Neural cell (in vitro differentiated cells): ENCODE results near the gene JPT1. TPM values are rescaled to one million over a fixed set of nuclear protein-coding genes. Genes with fewer than 3 reads are reported as not detected.

ENCODE experiments used
- H2AFZ ChIP-seq: fragments of 200-600, 300-800 bp; sonication (generic), shearing (Covaris generic); 2 replicates; pipeline ENCODE4 v1.6.0; 2014; ENCODE audit warnings: low read depth, mild to moderate bottlenecking, antibody characterized with exemption, low read length, moderate library complexity
- H3F3A ChIP-seq: fragments of 200-600 bp; shearing (Covaris generic); 2 replicates; pipeline ENCODE4 v1.6.1; 2016; ENCODE audit warnings: mild to moderate bottlenecking, moderate library complexity, mixed read lengths, antibody characterized with exemption, low read length; ENCODE audit not compliant: insufficient read depth, poor library complexity, severe bottlenecking
- H3K27ac ChIP-seq: fragments of 200-600, 300-800 bp; sonication (generic), shearing (Covaris generic); 2 replicates; pipeline ENCODE4 v1.5.1; 2014; ENCODE audit warnings: mild to moderate bottlenecking, low read length, moderate library complexity
- H3K27me3 ChIP-seq: fragments of 300-800, 200-600 bp; sonication (generic), shearing (Covaris generic); 2 replicates; pipeline ENCODE4 v1.6.0; 2014; ENCODE audit warnings: mild to moderate bottlenecking, low read depth, low read length, moderate library complexity; ENCODE audit not compliant: insufficient read depth
- H3K36me3 ChIP-seq: fragments of 300-800, 200-600 bp; sonication (generic), shearing (Covaris generic); 2 replicates; pipeline ENCODE4 v1.5.1; 2014; ENCODE audit warnings: mild to moderate bottlenecking, antibody characterized with exemption, low read length, moderate library complexity; ENCODE audit not compliant: insufficient read depth
- H3K4me2 ChIP-seq: fragments of 300-800, 200-600 bp; sonication (generic), shearing (Covaris generic); 2 replicates; pipeline ENCODE4 v1.6.0; 2014; ENCODE audit warnings: mild to moderate bottlenecking, low read length
- H3K4me3 ChIP-seq: fragments of 300-800, 200-600 bp; sonication (generic), shearing (Covaris generic); 2 replicates; pipeline ENCODE4 v1.5.1; 2014; ENCODE audit warnings: mild to moderate bottlenecking, low read length, moderate library complexity
- H3K79me2 ChIP-seq: fragments of 200-600 bp; shearing (Covaris generic); replicated peaks from 2 replicates; pipeline ENCODE4 v1.6.0; 2014; ENCODE audit warnings: mild to moderate bottlenecking, low read length, moderate library complexity; ENCODE audit not compliant: insufficient read depth
- H3K9ac ChIP-seq: fragments of 300-800, 200-600 bp; sonication (generic), shearing (Covaris generic); 2 replicates; pipeline ENCODE4 v1.6.1; 2016; ENCODE audit warnings: mild to moderate bottlenecking, low read length, mixed read lengths
- H3K9me2 ChIP-seq: fragments of 200-600 bp; shearing (Covaris generic); 2 replicates; pipeline ENCODE4 v1.6.1; 2016; ENCODE audit warnings: mild to moderate bottlenecking, low read length, mixed read lengths; ENCODE audit not compliant: insufficient read depth
- H3K9me3 ChIP-seq: fragments of 200-600, 300-800 bp; sonication (generic), shearing (Covaris generic); 2 replicates; pipeline ENCODE4 v1.6.1; 2016; ENCODE audit warnings: mild to moderate bottlenecking, mixed run types, low read length, moderate library complexity, mixed read lengths
- H4K20me1 ChIP-seq: fragments of 200-600 bp; shearing (Covaris generic); 2 replicates; pipeline ENCODE4 v1.6.1; 2016; ENCODE audit warnings: mild to moderate bottlenecking, mixed run types; ENCODE audit not compliant: insufficient read depth
- CTCF ChIP-seq: fragments of 450-650 bp; IDR thresholded peaks from 2 replicates; pipeline ENCODE4 v1.5.1; 2014; ENCODE audit warnings: antibody characterized with exemption, mild to moderate bottlenecking, moderate library complexity; ENCODE audit not compliant: poor library complexity, severe bottlenecking
- EP300 ChIP-seq: fragments of 450-650 bp; conservative IDR thresholded peaks from 2 replicates; pipeline ENCODE4 v1.6.1; 2014; ENCODE audit warnings: antibody characterized with exemption, mild to moderate bottlenecking, moderate library complexity; ENCODE audit not compliant: poor library complexity, severe bottlenecking
- EZH2 ChIP-seq: fragments of 200-600, 300-800 bp; shearing (Covaris generic), sonication (generic); IDR thresholded peaks from 2 replicates; pipeline ENCODE4 v1.6.1; 2014; ENCODE audit warnings: antibody characterized with exemption, low read length, borderline replicate concordance, mild to moderate bottlenecking; ENCODE audit not compliant: insufficient read depth, poor library complexity, severe bottlenecking
- MXI1 ChIP-seq: fragments of 450-650 bp; conservative IDR thresholded peaks from 2 replicates; pipeline ENCODE4 v1.6.1; 2014; ENCODE audit warnings: antibody characterized with exemption, mild to moderate bottlenecking; ENCODE audit not compliant: poor library complexity, severe bottlenecking
- POLR2AphosphoS5 ChIP-seq: IDR thresholded peaks from 2 replicates; pipeline ENCODE4 v1.6.1; 2012
- RAD21 ChIP-seq: fragments of 450-650 bp; conservative IDR thresholded peaks from 2 replicates; pipeline ENCODE4 v1.6.1; 2014; ENCODE audit warnings: antibody characterized with exemption, mild to moderate bottlenecking, moderate library complexity
- SMC3 ChIP-seq: fragments of 450-650 bp; conservative IDR thresholded peaks from 2 replicates; pipeline ENCODE4 v1.6.1; 2014; ENCODE audit warnings: antibody characterized with exemption, mild to moderate bottlenecking, moderate library complexity; ENCODE audit not compliant: poor library complexity
- TAF1 ChIP-seq: IDR thresholded peaks from 2 replicates; pipeline ENCODE4 v1.6.1; 2012; ENCODE audit warnings: low read depth
- polyA plus RNA-seq: library from polyadenylated mRNA; depleted of rRNA; stranded (reverse); fragments of >200 nt; gene quantifications from 2 replicates; pipeline ENCODE4 v1.2.3, GENCODE V29; 2014
- TF ChIP-seq, protein P1 (sequence below): IDR thresholded peaks from 2 replicates; pipeline ENCODE4 v1.6.1; 2012; ENCODE audit warnings: borderline replicate concordance

JPT1 gene
- polyA plus RNA-seq, 1 donor from 2014 or later = 1,721 TPM

GRCh38 chr17:75116737-75117136 lies 37.6 kb downstream of the JPT1 start:
- TF ChIP-seq EP300 (no peak), EZH2 (no peak), SMC3 (no peak), TAF1 (no peak), MXI1 (no peak), POLR2AphosphoS5 (no peak), CTCF (no peak), RAD21 (no peak)
- TF ChIP-seq, protein P1, sequence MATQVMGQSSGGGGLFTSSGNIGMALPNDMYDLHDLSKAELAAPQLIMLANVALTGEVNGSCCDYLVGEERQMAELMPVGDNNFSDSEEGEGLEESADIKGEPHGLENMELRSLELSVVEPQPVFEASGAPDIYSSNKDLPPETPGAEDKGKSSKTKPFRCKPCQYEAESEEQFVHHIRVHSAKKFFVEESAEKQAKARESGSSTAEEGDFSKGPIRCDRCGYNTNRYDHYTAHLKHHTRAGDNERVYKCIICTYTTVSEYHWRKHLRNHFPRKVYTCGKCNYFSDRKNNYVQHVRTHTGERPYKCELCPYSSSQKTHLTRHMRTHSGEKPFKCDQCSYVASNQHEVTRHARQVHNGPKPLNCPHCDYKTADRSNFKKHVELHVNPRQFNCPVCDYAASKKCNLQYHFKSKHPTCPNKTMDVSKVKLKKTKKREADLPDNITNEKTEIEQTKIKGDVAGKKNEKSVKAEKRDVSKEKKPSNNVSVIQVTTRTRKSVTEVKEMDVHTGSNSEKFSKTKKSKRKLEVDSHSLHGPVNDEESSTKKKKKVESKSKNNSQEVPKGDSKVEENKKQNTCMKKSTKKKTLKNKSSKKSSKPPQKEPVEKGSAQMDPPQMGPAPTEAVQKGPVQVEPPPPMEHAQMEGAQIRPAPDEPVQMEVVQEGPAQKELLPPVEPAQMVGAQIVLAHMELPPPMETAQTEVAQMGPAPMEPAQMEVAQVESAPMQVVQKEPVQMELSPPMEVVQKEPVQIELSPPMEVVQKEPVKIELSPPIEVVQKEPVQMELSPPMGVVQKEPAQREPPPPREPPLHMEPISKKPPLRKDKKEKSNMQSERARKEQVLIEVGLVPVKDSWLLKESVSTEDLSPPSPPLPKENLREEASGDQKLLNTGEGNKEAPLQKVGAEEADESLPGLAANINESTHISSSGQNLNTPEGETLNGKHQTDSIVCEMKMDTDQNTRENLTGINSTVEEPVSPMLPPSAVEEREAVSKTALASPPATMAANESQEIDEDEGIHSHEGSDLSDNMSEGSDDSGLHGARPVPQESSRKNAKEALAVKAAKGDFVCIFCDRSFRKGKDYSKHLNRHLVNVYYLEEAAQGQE = no peak
- H3K9ac ChIP-seq = no peak overlapping the region
- no peak overlapping the region for H3K27ac ChIP-seq

DNA sequence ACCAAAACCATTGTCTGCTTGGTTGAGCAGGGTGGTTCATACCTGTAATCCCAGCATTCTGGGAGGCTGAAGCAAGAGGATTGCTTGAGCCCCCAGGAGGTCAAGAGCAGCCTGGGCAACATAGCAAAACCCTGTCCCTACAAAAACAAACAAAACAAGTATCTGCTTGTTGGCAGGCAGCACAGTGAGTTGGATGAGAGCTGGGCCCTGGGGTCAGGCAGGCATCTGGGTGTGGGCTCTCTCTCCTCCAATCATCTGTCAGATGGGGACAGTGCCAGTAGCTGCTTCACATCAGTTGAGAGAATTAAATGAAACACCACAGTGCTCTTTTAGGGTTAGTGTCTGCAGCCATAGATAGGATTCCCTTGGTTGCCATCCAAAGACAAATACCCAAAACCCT lies 38.8 kb downstream of the JPT1 start:
- Histone ChIP-seq H3F3A (no peaks in the 10 kb centered on the region), H4K20me1 (no peaks in the 10 kb centered on the region), H3K27ac (no peak overlapping the region), H3K9me2 (no peaks in the 10 kb centered on the region), H2AFZ (no peak overlapping the region), H3K27me3 (no peaks in the 10 kb centered on the region), H3K4me3 (no peak overlapping the region), H3K4me2 (no peak overlapping the region), H3K9me3 (no peaks in the 10 kb centered on the region), H3K79me2 (peaks cover 7% of the 10 kb centered on the region), H3K36me3 (no peaks in the 10 kb centered on the region), H3K9ac (no peak overlapping the region)
- TF ChIP-seq POLR2AphosphoS5 = no peak

More at GRCh38 chr17:75116737-75117136, 37.6 kb downstream of the JPT1 start:
- Histone ChIP-seq H3K4me2 (no peak overlapping the region), H3K9me2 (no peaks in the 10 kb centered on the region), H3K4me3 (no peak overlapping the region), H3K36me3 (no peaks in the 10 kb centered on the region), H3K79me2 (peaks cover 3% of the 10 kb centered on the region), H3K27me3 (no peaks in the 10 kb centered on the region), H4K20me1 (no peaks in the 10 kb centered on the region), H2AFZ (no peak overlapping the region), H3F3A (no peaks in the 10 kb centered on the region), H3K9me3 (no peaks in the 10 kb centered on the region)
